T-helper 22 cell (primary cell): ENCODE measurements around the gene GFPT1.

Experiments used
- DNase-seq: peaks from one replicate; pipeline ENCODE4 v3.0.0-alpha.2; 2020; ENCODE audit warnings: low read depth

The GFPT1 gene

GRCh38 chr2:69316550-69316949 lies 70.5 kb downstream of the GFPT1 start:
- DNase-seq: no peak

- DNase-seq: no peak
These were observed 71.8 kb downstream of the GFPT1 start for GRCh38 chr2:69315160-69315761.

GRCh38 chr2:69311024-69311416 lies 76.0 kb downstream of the GFPT1 start:
- no peak for DNase-seq

- no peak for DNase-seq
These were observed 76.7 kb downstream of the GFPT1 start for GRCh38 chr2:69310111-69311023.

DNA sequence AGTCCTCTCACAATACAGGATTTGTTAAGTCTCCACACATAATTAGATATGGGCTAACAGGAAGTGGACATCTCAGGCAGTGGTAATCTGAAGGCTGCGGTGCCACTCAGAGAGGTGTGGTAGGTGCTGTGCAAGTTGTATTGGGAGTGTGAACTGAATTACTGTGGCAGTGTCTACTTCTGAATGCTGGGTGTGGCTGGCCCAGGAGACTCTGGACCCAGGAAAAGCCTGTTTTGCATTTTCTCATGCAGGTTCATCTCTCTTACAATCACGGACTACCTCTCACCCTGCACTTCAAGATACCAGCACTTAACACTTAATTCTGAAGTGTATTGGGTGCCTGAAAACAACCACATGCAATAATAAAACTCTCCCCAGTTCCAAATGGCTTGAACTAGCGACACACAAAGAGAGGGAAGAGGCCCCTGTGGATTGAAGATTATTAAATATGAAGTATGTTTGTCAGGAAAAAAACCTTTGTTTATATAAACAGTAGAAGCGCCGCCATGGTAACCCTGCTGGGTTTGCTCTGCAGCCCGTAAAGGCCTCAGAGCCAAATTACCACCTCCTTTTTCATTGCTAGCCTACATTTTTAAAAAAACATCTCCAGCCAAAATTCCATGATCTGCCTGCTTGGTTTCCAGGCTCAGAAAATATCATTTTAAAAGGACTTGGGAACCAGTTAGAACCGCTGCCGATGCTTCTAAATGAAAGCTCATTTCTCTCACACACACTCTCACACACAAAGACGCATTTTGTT lies 77.5 kb downstream of the GFPT1 start:
- DNase-seq: no peak

DNA sequence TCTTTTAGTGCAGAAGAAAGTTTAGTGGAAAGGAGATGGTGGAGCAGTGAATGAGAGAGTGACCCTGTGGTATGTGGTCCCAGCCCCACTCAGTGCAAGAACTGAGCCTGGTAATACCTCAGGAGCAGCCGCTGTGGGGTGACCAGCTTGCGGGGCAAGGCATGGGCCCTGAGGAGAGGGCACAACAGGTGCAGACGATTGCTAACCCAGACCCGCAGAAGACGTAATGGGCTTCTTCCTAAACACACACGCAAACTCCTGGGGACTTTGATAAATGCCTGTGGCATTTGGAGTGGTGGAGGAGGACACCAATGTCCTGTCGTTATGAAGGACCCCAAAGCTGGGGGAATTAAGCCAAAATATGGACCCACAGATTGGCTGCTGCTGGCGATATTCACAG lies 78.7 kb downstream of the GFPT1 start:
- DNase-seq: no peak

DNA sequence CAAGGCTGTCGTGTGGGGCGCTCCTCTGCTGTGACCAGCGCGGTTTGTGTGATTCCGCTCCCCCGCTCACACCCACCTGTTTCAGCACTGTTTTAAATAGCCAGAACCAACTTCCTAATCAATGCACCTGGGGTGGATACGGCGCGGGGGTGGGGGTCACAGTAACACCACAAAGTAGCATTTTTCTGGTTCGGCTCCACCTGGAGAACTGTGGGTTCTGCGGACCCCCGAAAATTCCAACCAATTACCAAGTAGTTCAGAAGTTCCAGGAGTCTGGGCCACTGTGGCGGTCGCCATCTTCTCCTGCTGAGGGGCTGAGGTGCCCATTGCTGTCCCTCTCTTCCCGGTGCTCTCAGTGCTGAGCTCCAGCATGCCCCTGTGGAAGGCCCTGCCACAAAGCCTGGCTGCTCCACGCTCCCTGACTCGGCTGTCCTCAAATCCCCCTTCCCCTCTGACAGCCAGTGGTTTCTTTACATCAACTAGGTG lies 79.4 kb downstream of the GFPT1 start:
- no peak for DNase-seq

DNA sequence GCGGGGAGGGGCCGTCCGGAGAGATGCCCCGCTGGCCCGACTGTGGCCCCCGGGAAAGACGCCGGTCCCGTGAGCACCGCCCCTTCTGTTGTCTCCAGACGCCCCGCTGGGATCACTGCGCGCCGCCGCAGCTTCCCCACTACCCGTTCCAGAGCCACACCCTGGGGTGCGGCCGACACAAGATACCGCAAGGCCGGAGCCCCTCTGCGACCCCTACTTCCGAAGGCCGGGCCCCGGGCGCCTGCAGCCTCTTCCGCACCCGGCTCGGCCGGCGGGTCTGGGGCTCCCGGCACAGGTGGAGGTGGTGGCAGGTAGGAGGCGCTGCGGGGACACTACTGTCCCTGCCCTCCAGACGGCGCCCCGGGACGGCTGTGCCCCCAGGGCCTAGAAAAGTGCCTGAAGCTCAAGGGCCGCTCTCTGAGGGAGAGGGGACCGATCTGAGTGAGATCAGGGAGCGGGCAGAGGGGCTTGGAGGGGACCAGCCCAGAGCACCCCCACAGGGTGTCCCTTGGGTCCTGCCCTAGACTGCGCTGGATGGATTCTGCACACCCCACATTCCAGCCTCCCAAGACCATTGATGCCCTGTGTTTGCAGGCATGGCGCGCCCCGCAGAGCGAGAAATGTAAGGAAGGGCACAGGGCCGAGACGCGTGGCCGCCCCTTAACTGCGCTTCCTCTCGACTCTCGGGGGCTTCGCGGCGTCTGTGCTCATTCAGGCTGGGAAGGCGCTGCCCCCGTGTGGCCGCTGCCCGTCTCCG lies 80.0 kb downstream of the GFPT1 start:
- no peak for DNase-seq

DNA sequence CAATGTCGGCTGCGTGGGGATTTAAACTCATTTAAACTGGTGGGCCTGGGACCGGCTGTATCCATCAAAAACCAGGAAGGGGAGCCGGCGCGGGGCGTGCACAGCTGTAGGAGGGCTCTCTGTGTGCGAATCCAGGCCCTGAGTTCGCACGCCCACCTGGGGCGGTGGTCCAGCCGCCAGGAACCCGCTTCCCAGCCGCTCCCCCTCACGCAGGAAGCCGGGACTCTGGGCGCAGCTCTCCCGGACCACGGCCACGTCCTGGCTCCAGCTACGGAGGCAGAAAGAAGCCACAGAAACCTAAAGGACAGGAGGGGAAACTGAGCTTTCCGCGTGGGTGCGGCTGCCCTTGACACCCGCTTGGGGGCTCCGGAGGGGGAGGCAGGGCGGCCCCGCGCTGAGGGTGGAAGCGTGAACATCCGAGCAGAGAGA lies 80.6 kb downstream of the GFPT1 start:
- no peak for DNase-seq

- no peak for DNase-seq
These were observed 81.2 kb downstream of the GFPT1 start for GRCh38 chr2:69305712-69306392.

- no peak for DNase-seq
These were observed 81.9 kb downstream of the GFPT1 start for GRCh38 chr2:69305166-69305565.

DNA sequence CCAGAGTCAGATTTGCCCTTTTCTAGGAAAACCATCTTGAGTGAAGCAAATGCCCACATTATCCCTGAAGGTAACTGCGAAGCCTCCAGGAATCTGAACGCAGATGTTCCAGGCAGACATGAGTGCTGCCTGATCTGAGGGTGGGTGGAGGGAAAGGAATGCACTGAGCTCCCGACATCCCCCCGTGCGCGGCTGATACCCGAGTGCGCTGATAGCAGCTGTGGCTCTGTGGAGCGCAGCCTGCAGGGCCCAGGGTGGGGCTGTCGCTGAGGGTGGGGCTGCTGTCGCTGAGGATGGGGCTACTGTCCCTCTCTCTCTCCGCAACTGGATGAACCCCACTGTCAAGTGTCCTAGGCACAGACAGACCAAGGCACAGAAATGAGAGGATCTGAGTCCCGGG lies 82.4 kb downstream of the GFPT1 start:
- no peak for DNase-seq

- DNase-seq: no peak
These were observed 86.4 kb downstream of the GFPT1 start for GRCh38 chr2:69300650-69301049.

DNA sequence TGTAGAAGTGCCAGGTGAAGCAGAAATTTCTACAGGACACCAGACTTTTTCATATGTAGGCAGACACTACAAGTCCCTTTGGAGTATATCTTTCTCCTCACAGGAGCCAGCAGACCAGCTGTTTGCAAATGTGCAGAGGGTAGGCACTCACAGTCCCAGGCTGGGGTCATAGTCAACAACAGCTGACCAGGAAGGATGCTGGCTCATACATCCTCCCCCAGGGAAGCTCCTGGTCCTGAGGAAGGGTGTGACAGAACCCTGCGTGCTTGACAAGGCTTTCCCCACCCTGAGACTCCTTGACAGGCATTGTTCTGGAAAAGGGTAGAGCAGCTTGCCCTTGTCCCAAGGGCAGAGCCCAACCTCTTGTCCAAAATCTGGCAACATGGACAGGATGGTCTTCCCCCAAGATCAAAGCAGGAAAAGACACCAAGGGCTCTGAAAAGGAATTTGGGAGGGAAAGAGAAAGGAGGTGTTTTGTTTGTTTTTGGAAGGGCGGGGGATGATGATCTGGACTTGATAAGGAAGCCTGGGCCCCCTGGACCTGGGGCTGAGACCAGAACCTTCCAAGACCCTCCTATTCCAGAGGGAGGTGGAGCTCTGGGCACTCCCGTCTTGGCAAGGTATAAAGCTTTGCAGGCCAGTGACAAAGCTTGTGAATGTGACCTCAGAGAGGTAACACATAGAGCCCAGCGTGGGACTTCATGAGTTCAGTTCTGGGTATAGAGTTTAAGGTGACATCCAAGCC lies 87.1 kb downstream of the GFPT1 start:
- no peak for DNase-seq

GRCh38 chr2:69298862-69299261 lies 88.2 kb downstream of the GFPT1 start:
- no peak for DNase-seq

DNA sequence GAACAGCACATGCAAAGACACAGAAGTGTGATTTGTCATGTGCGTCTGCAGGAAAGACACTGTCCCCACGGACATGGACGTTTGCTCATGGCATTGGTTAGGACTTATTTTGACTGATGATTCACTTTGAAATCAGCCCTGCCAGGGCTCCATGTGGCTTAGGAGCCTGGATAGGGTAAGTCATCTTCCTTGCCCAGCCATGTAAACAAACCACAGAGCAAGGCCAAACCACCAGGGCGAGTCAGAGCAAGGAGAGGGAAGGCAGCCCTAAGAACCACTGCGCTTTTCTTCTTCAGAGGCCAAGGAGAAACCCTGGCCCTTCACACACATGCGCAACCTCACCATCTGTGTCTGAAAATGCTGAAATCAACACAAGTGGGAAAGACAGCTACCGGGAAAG lies 88.8 kb downstream of the GFPT1 start:
- no peak for DNase-seq

GRCh38 chr2:69297216-69297615 lies 89.8 kb downstream of the GFPT1 start:
- no peak for DNase-seq

DNA sequence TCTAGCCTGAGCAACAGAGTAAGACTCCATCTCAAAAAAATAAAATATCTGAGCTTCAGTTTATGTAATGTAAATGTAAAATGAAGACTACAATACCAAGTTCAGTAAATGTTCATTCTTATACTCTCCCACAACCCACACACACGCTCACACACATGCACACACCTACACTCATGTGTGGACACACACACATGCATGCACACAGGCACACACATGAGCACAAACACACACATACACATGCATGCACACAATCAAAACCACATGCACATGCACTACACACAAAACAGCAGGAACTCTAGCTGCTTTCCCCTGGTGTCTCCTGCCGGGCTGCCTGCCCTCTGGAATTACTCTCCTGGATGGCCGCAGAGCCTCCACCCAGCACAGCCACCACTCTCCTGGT lies 90.6 kb downstream of the GFPT1 start:
- no peak for DNase-seq

- DNase-seq: no peak
These were observed 94.8 kb downstream of the GFPT1 start for GRCh38 chr2:69292256-69292655.

DNA sequence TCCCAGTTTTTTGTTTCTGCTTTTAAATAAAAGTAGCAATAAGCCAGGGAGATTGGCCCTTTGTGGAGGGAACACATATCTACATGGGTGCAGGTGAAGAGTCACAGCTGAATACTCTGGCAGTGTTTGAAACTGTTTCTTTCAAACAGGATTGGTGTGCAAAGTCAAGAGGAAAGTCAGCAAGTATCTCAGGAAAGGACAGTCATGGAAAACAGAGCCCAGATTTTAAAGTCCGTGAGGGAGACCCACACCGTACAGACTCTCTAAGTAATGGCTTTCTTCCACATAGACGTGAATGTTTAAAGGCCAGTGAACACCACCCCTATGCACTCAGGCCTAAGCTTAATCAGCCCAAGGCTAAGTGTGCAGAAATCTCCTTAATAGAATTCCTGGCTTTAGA lies 95.3 kb downstream of the GFPT1 start:
- no peak for DNase-seq
